Kidney (tissue), 14 donors: ENCODE results near the gene DAB1. TPM values are rescaled to one million over a fixed set of nuclear protein-coding genes. Genes with fewer than 3 reads are reported as not detected.

Experiments
- DNase-seq, 5 donors: peaks; one replicate each; pipeline ENCODE4 v3.0.0-alpha.2; 2013 to 2020
- FAIRE-seq: peaks from 2 replicates; lab custom pipeline; 2012; peaks lifted over from hg19 to GRCh38; lab: Jason Lieb, UNC
- H3K27ac ChIP-seq, 2 donors: one replicate each; pipeline ENCODE4 v1.7.0; 2013; ENCODE audit warnings: low read depth in 2 of 2, low read length in 2 of 2, inconsistent platforms in 1 of 2
- H3K27me3 ChIP-seq: one replicate; pipeline ENCODE4 v1.7.1; 2013; ENCODE audit warnings: low read length, inconsistent platforms; ENCODE audit not compliant: control insufficient read depth, insufficient read depth
- H3K36me3 ChIP-seq, 3 donors: one replicate each; pipeline versions ENCODE4 v1.7.0 to v1.7.1; 2013; ENCODE audit warnings: low read length in 3 of 3, control low read depth in 1 of 3, inconsistent platforms in 1 of 3; ENCODE audit not compliant: insufficient read depth in 3 of 3, control insufficient read depth in 2 of 3
- H3K4me1 ChIP-seq, 3 donors: one replicate each; pipeline versions ENCODE4 v1.7.0 to v1.7.1; 2013; ENCODE audit warnings: low read length in 3 of 3, inconsistent platforms in 1 of 3, low read depth in 1 of 3; ENCODE audit not compliant: control insufficient read depth in 2 of 3, insufficient read depth in 2 of 3
- H3K4me3 ChIP-seq, 3 donors: one replicate each; pipeline versions ENCODE4 v1.7.0 to v1.8.1; 2013; ENCODE audit warnings: low read length in 3 of 3, control low read depth in 1 of 3, inconsistent platforms in 1 of 3
- H3K9ac ChIP-seq, 3 donors: one replicate each; pipeline versions ENCODE4 v1.7.0 to v1.7.1; 2013; ENCODE audit warnings: low read length in 3 of 3, control low read depth in 1 of 3, inconsistent platforms in 1 of 3
- H3K9me3 ChIP-seq, 3 donors: one replicate each; pipeline versions ENCODE4 v1.7.0 to v1.7.1; 2013; ENCODE audit warnings: low read length in 3 of 3, control low read depth in 1 of 3, inconsistent platforms in 1 of 3; ENCODE audit not compliant: control insufficient read depth in 2 of 3, insufficient read depth in 1 of 3
- intact Hi-C: fragments of 100-400 bp; cut with DNase I; formaldehyde crosslinking; loops from one replicate; pipeline ENCODE4 v1.11.1; 2022
- polyA plus RNA-seq: library from polyadenylated mRNA; stranded (reverse); fragments of 350-450 nt; fragmentation: Illumina TruSeq; extraction: RNeasy Lipid Tissue Mini Kit (QIAGEN cat#74804); gene quantifications from one replicate; pipeline ENCODE4 v1.2.3, GENCODE V29; 2014; ENCODE audit warnings: low read depth, low replicate concordance; ENCODE audit not compliant: insufficient read depth
- total RNA-seq: library from RNA; stranded (reverse); fragmentation: NEBNext Ultra II Directional; extraction: Animal tissue kit (Norgen Biotek cat#: 25700); gene quantifications from one replicate; pipeline ENCODE4 v1.2.1, GENCODE V29; 2021
- TF ChIP-seq, protein P1 (sequence below): IDR thresholded peaks from 3 replicates; pipeline ENCODE4 v1.5.1; 2012; ENCODE audit warnings: mild to moderate bottlenecking, moderate library complexity, borderline replicate concordance; ENCODE audit not compliant: insufficient read depth; ENCODE audit errors: extremely low read depth
- donor health status: control.
- donor health status: control.
- donor health status: control.
- donor health status: control.
- donor health status: control.
- donor health status: DM: yes; HTN: yes; CAD: no.
- donor health status: Normal renal cell carcinoma (clear cell type).

DAB1 gene
- total and polyA plus RNA-seq, 2 donors from 2014 or later = 2.3 TPM; not detected in 1

DNA sequence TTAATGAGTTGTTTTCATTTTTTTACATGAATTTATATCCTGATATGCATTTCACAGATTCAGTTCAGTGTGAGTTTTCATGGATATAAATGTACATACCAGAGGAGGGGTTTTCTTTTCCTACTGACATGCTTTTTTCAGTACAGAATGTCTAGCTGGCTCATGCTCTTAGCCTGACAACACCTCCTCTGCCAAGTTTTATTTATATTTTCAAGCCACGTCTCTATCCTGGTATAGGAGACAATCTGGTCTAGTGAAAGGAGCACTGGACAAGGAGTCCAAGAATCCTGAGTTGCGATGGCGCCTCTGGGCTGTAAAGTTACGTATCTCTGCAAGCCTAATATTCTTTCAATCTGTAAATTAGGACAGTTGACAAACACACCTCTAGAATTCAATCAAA, 4.9 kb downstream of the DAB1 start:
- H3K4me3 ChIP-seq = no peak overlapping the region
- H3K36me3 ChIP-seq = no peaks in the 10 kb centered on the region
- H3K27me3 ChIP-seq = peaks cover 19% of the 10 kb centered on the region
- intact Hi-C loops = no loop called here
- no peak overlapping the region for H3K27ac ChIP-seq
- no peak overlapping the region for H3K9ac ChIP-seq
- FAIRE-seq (no peak), DNase-seq (no peak)
- no peaks in the 10 kb centered on the region for H3K9me3 ChIP-seq
- TF ChIP-seq, protein P1, sequence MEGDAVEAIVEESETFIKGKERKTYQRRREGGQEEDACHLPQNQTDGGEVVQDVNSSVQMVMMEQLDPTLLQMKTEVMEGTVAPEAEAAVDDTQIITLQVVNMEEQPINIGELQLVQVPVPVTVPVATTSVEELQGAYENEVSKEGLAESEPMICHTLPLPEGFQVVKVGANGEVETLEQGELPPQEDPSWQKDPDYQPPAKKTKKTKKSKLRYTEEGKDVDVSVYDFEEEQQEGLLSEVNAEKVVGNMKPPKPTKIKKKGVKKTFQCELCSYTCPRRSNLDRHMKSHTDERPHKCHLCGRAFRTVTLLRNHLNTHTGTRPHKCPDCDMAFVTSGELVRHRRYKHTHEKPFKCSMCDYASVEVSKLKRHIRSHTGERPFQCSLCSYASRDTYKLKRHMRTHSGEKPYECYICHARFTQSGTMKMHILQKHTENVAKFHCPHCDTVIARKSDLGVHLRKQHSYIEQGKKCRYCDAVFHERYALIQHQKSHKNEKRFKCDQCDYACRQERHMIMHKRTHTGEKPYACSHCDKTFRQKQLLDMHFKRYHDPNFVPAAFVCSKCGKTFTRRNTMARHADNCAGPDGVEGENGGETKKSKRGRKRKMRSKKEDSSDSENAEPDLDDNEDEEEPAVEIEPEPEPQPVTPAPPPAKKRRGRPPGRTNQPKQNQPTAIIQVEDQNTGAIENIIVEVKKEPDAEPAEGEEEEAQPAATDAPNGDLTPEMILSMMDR = no peak
- no peaks in the 10 kb centered on the region for H3K4me1 ChIP-seq

DNA sequence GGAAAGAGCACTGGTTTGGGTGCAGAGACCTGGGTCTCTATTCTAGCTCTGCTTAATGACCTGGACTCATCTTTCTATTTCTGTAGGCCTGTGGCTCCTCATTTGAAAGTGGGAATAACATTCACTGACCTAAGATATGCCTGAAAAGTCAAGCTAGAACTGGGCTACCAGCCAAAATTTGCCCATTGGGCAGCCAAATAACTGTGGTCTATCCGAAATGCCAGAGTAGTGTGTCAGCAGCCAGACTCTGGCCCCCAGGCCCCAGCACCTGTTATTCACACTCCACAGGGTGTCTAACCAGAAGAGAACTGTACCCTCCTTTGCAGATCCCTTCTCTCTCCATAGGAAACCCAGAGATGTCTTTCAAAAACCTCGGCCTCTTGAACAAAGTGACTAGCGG, 12.6 kb downstream of the DAB1 start:
- Histone ChIP-seq H3K9me3 (peaks cover 0 to 5% (median 0%) of the 10 kb centered on the region in 3 donors), H3K4me3 (no peak overlapping the region), H3K4me1 (no peaks in the 10 kb centered on the region), H3K27me3 (no peaks in the 10 kb centered on the region), H3K27ac (no peak overlapping the region), H3K9ac (no peak overlapping the region), H3K36me3 (no peaks in the 10 kb centered on the region)
- peak in 1 of 5 donors; percentile 62 for DNase-seq
- no peak for FAIRE-seq
- intact Hi-C loops = no loop called here
- TF ChIP-seq, protein P1 = no peak

DNA sequence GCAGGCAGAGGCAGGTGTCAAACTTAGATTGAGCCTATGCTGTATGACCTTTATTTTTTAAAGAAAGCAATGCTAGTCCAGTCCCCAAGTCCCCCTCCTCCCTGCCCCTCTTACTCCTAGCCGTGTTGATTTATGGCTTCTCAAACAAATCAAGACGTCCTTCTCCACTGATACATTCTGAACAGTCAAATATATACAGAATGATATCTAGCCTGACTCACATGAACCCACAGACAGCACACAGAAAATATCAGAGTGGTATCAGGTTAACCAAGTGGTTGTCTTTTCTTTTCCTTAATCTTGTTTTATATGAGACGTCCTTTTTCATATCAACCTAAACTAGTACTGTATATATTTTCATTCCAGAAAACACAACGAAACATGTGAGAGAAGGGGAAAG, 13.4 kb downstream of the DAB1 start:
- DNase-seq (no peak), FAIRE-seq (no peak)
- H3K27me3 ChIP-seq = no peaks in the 10 kb centered on the region
- H3K9me3 ChIP-seq = peaks cover 0 to 5% (median 0%) of the 10 kb centered on the region in 3 donors
- no peak overlapping the region for H3K9ac ChIP-seq
- intact Hi-C loops = no loop called here
- no peak overlapping the region for H3K27ac ChIP-seq
- H3K4me3 ChIP-seq = no peak overlapping the region
- H3K4me1 ChIP-seq = no peaks in the 10 kb centered on the region
- TF ChIP-seq, protein P1 = no peak
- no peaks in the 10 kb centered on the region for H3K36me3 ChIP-seq

DNA sequence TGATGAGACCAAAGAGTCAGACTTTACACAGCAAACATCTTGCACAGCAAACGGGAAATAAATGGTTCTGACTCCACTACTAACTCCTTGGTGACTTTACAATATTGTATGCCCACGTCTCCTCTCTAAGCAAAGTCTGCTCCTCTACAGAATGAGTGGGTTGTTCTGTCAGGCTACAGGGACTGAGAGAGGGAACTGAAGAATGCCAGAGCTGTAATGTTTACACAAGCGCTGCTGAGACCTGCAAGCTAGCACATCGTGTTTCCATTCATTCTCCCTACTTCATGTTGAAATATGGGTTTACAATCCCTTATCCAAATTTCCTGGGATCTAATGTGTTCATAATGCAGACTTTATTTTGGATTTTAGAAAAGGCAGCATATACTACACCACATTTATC, 15.9 kb downstream of the DAB1 start:
- H3K9me3 ChIP-seq = peaks cover 0 to 4% (median 0%) of the 10 kb centered on the region in 3 donors
- no peaks in the 10 kb centered on the region for H3K4me1 ChIP-seq
- no peak overlapping the region for H3K4me3 ChIP-seq
- H3K36me3 ChIP-seq = no peaks in the 10 kb centered on the region
- no peak overlapping the region for H3K27ac ChIP-seq
- DNase-seq = peak in 1 of 5 donors; percentile 15
- intact Hi-C loops = no loop called here
- no peaks in the 10 kb centered on the region for H3K27me3 ChIP-seq
- TF ChIP-seq, protein P1 = no peak
- no peak overlapping the region for H3K9ac ChIP-seq
- no peak for FAIRE-seq
